ENCODE results near the gene BCAP29.
A peak's percentile ranks its signal among the peaks of the same experiment; 100 is the strongest.
"Not testable (repeated sequence)": the region's sequence is repeated elsewhere in the genome, so short reads cannot be mapped to it uniquely, and the experiment has no call there.

Gene BCAP29

GRCh38 chr7:107579885-107580715 is at the start of gene BCAP29:
Gene BCAP29 (plus strand): TSS chr7:107580246. CDS start chr7:107580773, 527 bp downstream.
- peak; percentile 32 for TF ChIP-seq CTCF (IDR thresholded peaks at IDR 0.05; ENCODE audit: control insufficient read depth, insufficient read depth, low read depth, low read length, missing control alignments)
- no peak for DNase-seq (ENCODE audit: low read depth)
- H3K4me3 ChIP-seq (ENCODE audit: control insufficient read depth, low read depth, low read length): peak within 1 kb of the TSS; percentile 85

GRCh38 chr7:107530751-107531150 is 49.3 kb upstream of the BCAP29 start:
- no peak overlapping the region for H3K4me3 ChIP-seq (ENCODE audit: control insufficient read depth, low read depth, low read length)
- DNase-seq (ENCODE audit: low read depth): no peak
- TF ChIP-seq CTCF (IDR thresholded peaks at IDR 0.05; ENCODE audit: control insufficient read depth, insufficient read depth, low read depth, low read length, missing control alignments): no peak

GRCh38 chr7:107534139-107534538 is 45.9 kb upstream of the BCAP29 start:
- TF ChIP-seq CTCF (IDR thresholded peaks at IDR 0.05; ENCODE audit: control insufficient read depth, insufficient read depth, low read depth, low read length, missing control alignments): no peak
- H3K4me3 ChIP-seq (ENCODE audit: control insufficient read depth, low read depth, low read length): no peak overlapping the region
- DNase-seq (ENCODE audit: low read depth): no peak

- DNase-seq (ENCODE audit: low read depth); H3K4me3 ChIP-seq (ENCODE audit: control insufficient read depth, low read depth, low read length): not testable (repeated sequence)
Measured at GRCh38 chr7:107537228-107537627, 42.8 kb upstream of the BCAP29 start.

- DNase-seq (ENCODE audit: low read depth): no peak
- no peak overlapping the region for H3K4me3 ChIP-seq (ENCODE audit: control insufficient read depth, low read depth, low read length)
- no peak for TF ChIP-seq CTCF (IDR thresholded peaks at IDR 0.05; ENCODE audit: control insufficient read depth, insufficient read depth, low read depth, low read length, missing control alignments)
Measured at GRCh38 chr7:107538001-107538400, 42.0 kb upstream of the BCAP29 start.

GRCh38 chr7:107543338-107543993 is 36.6 kb upstream of the BCAP29 start:
- no peak for TF ChIP-seq CTCF (IDR thresholded peaks at IDR 0.05; ENCODE audit: control insufficient read depth, insufficient read depth, low read depth, low read length, missing control alignments)
- H3K4me3 ChIP-seq (ENCODE audit: control insufficient read depth, low read depth, low read length): no peak overlapping the region

More at GRCh38 chr7:107543338-107543993, 36.6 kb upstream of the BCAP29 start:
- DNase-seq (ENCODE audit: low read depth): no peak

All from AG09309 (cell line).